GM23338 (cell line): Measurements from ENCODE around the gene GAS6. TPM values are rescaled to one million over a fixed set of nuclear protein-coding genes. Genes with fewer than 3 reads are reported as not detected.

ENCODE experiments used
- ATAC-seq: fragments of 200-7000 bp; cut with Tn5 transposase; 3 replicates; pipeline ENCODE4 v1.9.1; 2020
- DNase-seq: peaks from one replicate; pipeline ENCODE4 v3.0.0-alpha.2; 2015; ENCODE audit warnings: low spot score
- H2AFZ ChIP-seq: fragments of 200-600 bp; sonication (generic); 2 replicates; pipeline ENCODE4 v1.8.0; 2016; ENCODE audit warnings: antibody characterized with exemption, mild to moderate bottlenecking, moderate library complexity
- H3F3A ChIP-seq: fragments of 200-600 bp; sonication (generic); replicated peaks from 2 replicates; pipeline ENCODE4 v1.8.0; 2017; ENCODE audit warnings: antibody characterized with exemption, mixed run types, low read depth
- H3K27ac ChIP-seq: fragments of 200-600 bp; sonication (generic); 2 replicates; pipeline ENCODE4 v1.6.1; 2016; ENCODE audit warnings: low read depth
- H3K27me3 ChIP-seq: fragments of 200-600 bp; sonication (generic); 2 replicates; pipeline ENCODE4 v1.8.0; 2016; ENCODE audit warnings: mild to moderate bottlenecking, mixed run types, moderate library complexity; ENCODE audit not compliant: insufficient read depth
- H3K36me3 ChIP-seq: fragments of 200-600 bp; sonication (generic); 2 replicates; pipeline ENCODE4 v1.8.0; 2016; ENCODE audit warnings: mild to moderate bottlenecking; ENCODE audit not compliant: insufficient read depth
- H3K4me1 ChIP-seq: fragments of 200-600 bp; sonication (generic); 2 replicates; pipeline ENCODE4 v1.8.0; 2016; ENCODE audit warnings: mild to moderate bottlenecking, moderate library complexity; ENCODE audit not compliant: insufficient read depth
- H3K4me2 ChIP-seq: fragments of 200-600 bp; sonication (generic); 2 replicates; pipeline ENCODE4 v1.7.1; 2017; ENCODE audit warnings: mixed run types
- H3K4me3 ChIP-seq: fragments of 200-600 bp; sonication (generic); 2 replicates; pipeline ENCODE4 v1.6.1; 2016; ENCODE audit warnings: mixed run types
- H3K79me2 ChIP-seq: fragments of 200-600 bp; sonication (generic); replicated peaks from 2 replicates; pipeline ENCODE4 v1.8.0; 2017; ENCODE audit warnings: mild to moderate bottlenecking; ENCODE audit not compliant: insufficient read depth
- H3K9me2 ChIP-seq: fragments of 200-600 bp; sonication (generic); 2 replicates; pipeline ENCODE4 v1.8.0; 2017; ENCODE audit not compliant: insufficient read depth
- H4K20me1 ChIP-seq: fragments of 200-600 bp; sonication (generic); replicated peaks from 2 replicates; pipeline ENCODE4 v1.8.0; 2017; ENCODE audit warnings: mild to moderate bottlenecking; ENCODE audit not compliant: insufficient read depth
- H3K27ac Mint-ChIP-seq: 2 replicates; pipeline ENCODE4 v1.8.0; 2020; ENCODE audit warnings: inconsistent platforms, mild to moderate bottlenecking, moderate library complexity, mixed read lengths
- H3K27me3 Mint-ChIP-seq: 3 replicates; pipeline ENCODE4 v1.8.0; 2022; ENCODE audit warnings: low read depth, mild to moderate bottlenecking, moderate library complexity, mixed read lengths, inconsistent platforms; ENCODE audit not compliant: insufficient read depth, poor library complexity
- H3K36me3 Mint-ChIP-seq: 3 replicates; pipeline ENCODE4 v1.8.0; 2021; ENCODE audit warnings: low read depth, mild to moderate bottlenecking, inconsistent platforms, moderate library complexity, mixed read lengths
- H3K4me1 Mint-ChIP-seq: 3 replicates; pipeline ENCODE4 v1.8.0; 2020; ENCODE audit warnings: mild to moderate bottlenecking, inconsistent platforms, mixed read lengths
- H3K4me3 Mint-ChIP-seq: 3 replicates; pipeline ENCODE4 v1.8.0; 2021; ENCODE audit warnings: moderate library complexity, mild to moderate bottlenecking, inconsistent platforms, mixed read lengths
- H3K9me3 Mint-ChIP-seq: 3 replicates; pipeline ENCODE4 v1.8.0; 2020; ENCODE audit warnings: moderate library complexity, mild to moderate bottlenecking, inconsistent platforms, mixed read lengths
- CREB1 ChIP-seq: fragments of 250-450 bp; sonication (Bioruptor Pico); IDR thresholded peaks from 2 replicates; pipeline ENCODE4 v1.5.0; 2020; ENCODE audit warnings: low read depth, mild to moderate bottlenecking, moderate library complexity
- CTCF ChIP-seq, 2 experiments: fragments of 200-600 bp in 1 of 2; sonication (generic) in 1 of 2; conservative IDR thresholded peaks; 2 replicates each; pipeline versions ENCODE4 v1.5.1 to v1.6.1; 2016 to 2017; ENCODE audit warnings: antibody characterized with exemption in 2 of 2, low read depth in 2 of 2, mild to moderate bottlenecking in 2 of 2, moderate library complexity in 1 of 2
- JUNB ChIP-seq: IDR thresholded peaks from one replicate; pipeline ENCODE4 v1.6.1; 2016; ENCODE audit warnings: antibody characterized with exemption; ENCODE audit not compliant: unreplicated experiment
- NANOG ChIP-seq: IDR thresholded peaks from 2 replicates; pipeline ENCODE4 v1.6.1; 2016; ENCODE audit warnings: antibody characterized with exemption, borderline replicate concordance
- POLR2AphosphoS5 ChIP-seq: IDR thresholded peaks from 2 replicates; pipeline ENCODE4 v1.6.1; 2016; ENCODE audit warnings: antibody characterized with exemption, low read depth
- REST ChIP-seq: IDR thresholded peaks from one replicate; pipeline ENCODE4 v1.6.1; 2018; ENCODE audit warnings: antibody characterized with exemption; ENCODE audit not compliant: unreplicated experiment
- ZNF331 ChIP-seq: fragments of 250-450 bp; sonication (Bioruptor Pico); IDR thresholded peaks from 2 replicates; pipeline ENCODE4 v1.5.0; 2020; ENCODE audit warnings: low read depth, mild to moderate bottlenecking, moderate library complexity
- polyA plus RNA-seq: library from polyadenylated mRNA; unstranded; fragments of >200 nt; fragmentation: Nextera tagmentation; extraction: Ambion mirVana; gene quantifications from 2 replicates; pipeline ENCODE4 v1.2.1, GENCODE V29; 2016
- total RNA-seq: library from RNA; depleted of rRNA; stranded (reverse); fragments of >200 nt; shearing (Covaris generic); gene quantifications from 2 replicates; pipeline ENCODE4 v1.2.3, GENCODE V29; 2014
- TF ChIP-seq, protein P1 (sequence below): IDR thresholded peaks from 2 replicates; pipeline ENCODE4 v1.6.1; 2016; ENCODE audit warnings: antibody characterized with exemption

GAS6 gene
- total and polyA plus RNA-seq, 2 experiments from 2014 or later: 7.9 to 21.2 TPM

DNA sequence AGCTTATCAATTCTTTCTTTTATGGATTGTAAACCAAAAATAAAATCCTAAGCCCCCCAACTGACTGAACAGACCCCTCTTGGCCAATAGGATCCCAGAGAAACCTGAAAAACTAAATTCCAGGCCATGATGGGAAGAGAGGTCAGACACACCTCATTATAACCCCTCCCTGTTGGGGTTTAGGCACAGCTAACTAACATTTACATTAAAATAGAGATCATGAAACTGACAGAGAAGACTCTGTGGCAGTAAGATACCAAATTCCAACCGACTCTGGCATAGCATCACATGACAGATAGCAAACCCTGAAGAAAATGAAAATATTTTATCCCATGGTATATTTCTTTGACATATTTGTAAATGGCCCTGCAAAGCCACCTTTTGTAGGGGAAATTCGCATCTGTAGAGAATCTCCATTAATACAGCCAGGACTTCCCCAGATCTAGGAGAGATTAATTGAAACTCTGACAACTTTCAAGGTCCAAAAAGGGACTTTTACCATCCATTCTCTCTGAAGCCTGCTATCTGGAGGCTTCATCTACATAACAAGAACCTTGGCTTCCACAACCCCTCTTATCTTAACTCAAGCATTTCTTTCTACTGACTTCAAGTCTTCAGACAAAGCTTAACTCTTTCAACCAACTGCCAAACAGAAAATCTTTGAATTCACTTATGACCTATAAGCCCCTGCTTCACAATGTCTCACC, 27.1 kb upstream of the GAS6 start (continued):
- no peak for TF ChIP-seq CTCF (conservative IDR thresholded peaks at IDR 0.05; ENCODE audit: low read depth in 2 of 2)

GRCh38 chr13:113889467-113889866, 25.6 kb upstream of the GAS6 start:
- H3K27me3 Mint-ChIP-seq: peaks cover 4% of the 10 kb centered on the region
- no peaks in the 10 kb centered on the region for H3K79me2 ChIP-seq
- peaks cover 7% of the 10 kb centered on the region; the same call in 2 of the 3 replicates for H3K9me3 Mint-ChIP-seq
- H4K20me1 ChIP-seq: no peaks in the 10 kb centered on the region
- peaks cover 8% of the 10 kb centered on the region; the same call in 2 of the 3 replicates for H3K36me3 Mint-ChIP-seq
- H3K4me3 ChIP-seq: no peak overlapping the region
- H3K4me3 Mint-ChIP-seq: no peak overlapping the region
- H3F3A ChIP-seq: no peaks in the 10 kb centered on the region
- H3K4me1 ChIP-seq: peaks cover 9% of the 10 kb centered on the region
- no peak for TF ChIP-seq POLR2AphosphoS5
- TF ChIP-seq CTCF (conservative IDR thresholded peaks at IDR 0.05; ENCODE audit: low read depth in 2 of 2): peak in 1 of 2 experiments; percentile 25; a peak in 1 of 4 replicates
- H3K27me3 ChIP-seq: no peaks in the 10 kb centered on the region
- ATAC-seq (no peak), DNase-seq (no peak)
- H3K27ac ChIP-seq: no peak overlapping the region
- H3K36me3 ChIP-seq: no peaks in the 10 kb centered on the region
- no peak overlapping the region for H2AFZ ChIP-seq
- peaks cover 14% of the 10 kb centered on the region for H3K9me2 ChIP-seq
- no peak overlapping the region; the same call in 1 of the 2 replicates for H3K27ac Mint-ChIP-seq
- no peak overlapping the region for H3K4me2 ChIP-seq
- H3K4me1 Mint-ChIP-seq: peaks cover 26% of the 10 kb centered on the region

- Histone ChIP-seq H4K20me1 (no peaks in the 10 kb centered on the region), H3K79me2 (no peaks in the 10 kb centered on the region), H3K4me3 (no peak overlapping the region), H2AFZ (no peak overlapping the region), H3K27ac (no peak overlapping the region), H3K9me2 (peaks cover 10% of the 10 kb centered on the region), H3K4me1 (peaks cover 9% of the 10 kb centered on the region), H3K27me3 (no peaks in the 10 kb centered on the region), H3K4me2 (no peak overlapping the region), H3K36me3 (no peaks in the 10 kb centered on the region), H3F3A (no peaks in the 10 kb centered on the region)
- TF ChIP-seq ZNF331 (CRISPR knock-in tag) (no peak), POLR2AphosphoS5 (no peak), CREB1 (no peak), REST (no peak), NANOG (no peak), JUNB (no peak)
- TF ChIP-seq, protein P1, sequence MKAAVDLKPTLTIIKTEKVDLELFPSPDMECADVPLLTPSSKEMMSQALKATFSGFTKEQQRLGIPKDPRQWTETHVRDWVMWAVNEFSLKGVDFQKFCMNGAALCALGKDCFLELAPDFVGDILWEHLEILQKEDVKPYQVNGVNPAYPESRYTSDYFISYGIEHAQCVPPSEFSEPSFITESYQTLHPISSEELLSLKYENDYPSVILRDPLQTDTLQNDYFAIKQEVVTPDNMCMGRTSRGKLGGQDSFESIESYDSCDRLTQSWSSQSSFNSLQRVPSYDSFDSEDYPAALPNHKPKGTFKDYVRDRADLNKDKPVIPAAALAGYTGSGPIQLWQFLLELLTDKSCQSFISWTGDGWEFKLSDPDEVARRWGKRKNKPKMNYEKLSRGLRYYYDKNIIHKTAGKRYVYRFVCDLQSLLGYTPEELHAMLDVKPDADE: no peak
- H3K4me3 Mint-ChIP-seq: no peak overlapping the region
- H3K4me1 Mint-ChIP-seq: peaks cover 26% of the 10 kb centered on the region
- ATAC-seq (no peak), DNase-seq (no peak)
- H3K27ac Mint-ChIP-seq: no peak overlapping the region
- peaks cover 7% of the 10 kb centered on the region; the same call in 2 of the 3 replicates for H3K9me3 Mint-ChIP-seq
- H3K36me3 Mint-ChIP-seq: peaks cover 8% of the 10 kb centered on the region; the same call in 2 of the 3 replicates
- H3K27me3 Mint-ChIP-seq: peaks cover 4% of the 10 kb centered on the region
These were observed 24.9 kb upstream of the GAS6 start for GRCh38 chr13:113888701-113889330.
